ENCODE measurements around the gene BCLAF1. TPM values are rescaled to one million over a fixed set of nuclear protein-coding genes. Genes with fewer than 3 reads are reported as not detected.

Gene BCLAF1
- polyA plus RNA-seq, 1 donor from 2014 or later: 151 TPM

DNA sequence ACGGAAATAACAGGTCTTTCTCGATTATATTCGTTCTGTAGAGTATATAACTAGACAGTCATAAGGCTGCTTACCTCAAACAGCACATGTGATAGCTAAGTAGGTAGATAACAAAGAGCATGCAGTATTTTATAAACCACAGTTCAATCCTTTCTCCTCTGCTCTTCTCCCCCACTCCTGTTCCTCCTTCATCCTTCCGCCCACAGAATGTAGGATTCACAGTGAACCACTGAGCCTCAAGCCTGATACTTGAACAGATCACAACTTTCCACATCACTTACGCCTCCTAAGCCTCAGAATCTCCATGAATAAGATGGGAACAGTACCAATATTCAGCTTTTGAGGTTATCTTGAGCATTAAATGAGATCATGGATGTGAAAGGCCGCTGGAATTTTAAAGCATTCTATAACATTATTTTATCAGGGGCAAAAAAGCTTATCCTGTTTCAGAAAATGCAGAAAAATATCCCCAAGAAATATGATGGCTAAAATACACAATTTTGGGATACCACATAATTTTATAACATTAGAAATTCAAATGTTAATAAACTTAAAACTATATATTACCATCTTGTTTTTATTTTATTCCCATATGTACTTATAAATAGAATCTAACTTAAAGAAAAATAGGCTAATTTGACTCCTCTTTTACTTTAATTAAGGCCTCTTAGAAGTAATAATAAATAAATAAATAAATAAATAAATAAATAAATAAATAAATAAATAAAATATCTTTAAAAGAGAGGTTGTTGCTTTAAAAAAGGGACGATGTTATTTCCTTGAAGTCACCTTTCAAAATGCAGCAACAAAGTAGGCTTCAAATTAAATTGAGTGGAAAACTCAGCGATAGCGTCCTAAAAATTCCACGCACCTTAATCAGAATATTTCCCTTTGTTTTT lies 72.9 kb downstream of the BCLAF1 start:
- Histone ChIP-seq H4K20me1 (ENCODE audit: insufficient read depth) (no peaks in the 10 kb centered on the region), H3K9me3 (ENCODE audit: low read length) (no peaks in the 10 kb centered on the region), H2AFZ (ENCODE audit: low read depth, low read length) (no peak overlapping the region), H3K27me3 (ENCODE audit: insufficient read depth, low read depth, low read length) (no peaks in the 10 kb centered on the region), H3K9me2 (ENCODE audit: insufficient read depth, low read length) (no peaks in the 10 kb centered on the region), H3K4me3 (ENCODE audit: low read length) (no peak overlapping the region), H3K27ac (ENCODE audit: low read length) (no peak overlapping the region), H3K79me2 (replicated peaks; ENCODE audit: insufficient read depth, low read length) (no peaks in the 10 kb centered on the region), H3F3A (ENCODE audit: insufficient read depth, low read length, poor library complexity, severe bottlenecking) (no peaks in the 10 kb centered on the region), H3K4me2 (ENCODE audit: low read length) (no peak overlapping the region), H3K9ac (ENCODE audit: low read length) (no peak overlapping the region), H3K36me3 (ENCODE audit: insufficient read depth, low read length) (no peaks in the 10 kb centered on the region)
- TF ChIP-seq EZH2 (IDR thresholded peaks at IDR 0.05; ENCODE audit: borderline replicate concordance, insufficient read depth, low read length, poor library complexity, severe bottlenecking) (no peak), SMC3 (conservative IDR thresholded peaks at IDR 0.05; ENCODE audit: poor library complexity) (no peak), TAF1 (IDR thresholded peaks at IDR 0.05; ENCODE audit: low read depth) (no peak), RAD21 (conservative IDR thresholded peaks at IDR 0.05) (no peak), CTCF (IDR thresholded peaks at IDR 0.05; ENCODE audit: poor library complexity, severe bottlenecking) (no peak), EP300 (conservative IDR thresholded peaks at IDR 0.05; ENCODE audit: poor library complexity, severe bottlenecking) (no peak), POLR2AphosphoS5 (IDR thresholded peaks at IDR 0.05) (no peak), REST (IDR thresholded peaks at IDR 0.05; ENCODE audit: borderline replicate concordance) (no peak)

DNA sequence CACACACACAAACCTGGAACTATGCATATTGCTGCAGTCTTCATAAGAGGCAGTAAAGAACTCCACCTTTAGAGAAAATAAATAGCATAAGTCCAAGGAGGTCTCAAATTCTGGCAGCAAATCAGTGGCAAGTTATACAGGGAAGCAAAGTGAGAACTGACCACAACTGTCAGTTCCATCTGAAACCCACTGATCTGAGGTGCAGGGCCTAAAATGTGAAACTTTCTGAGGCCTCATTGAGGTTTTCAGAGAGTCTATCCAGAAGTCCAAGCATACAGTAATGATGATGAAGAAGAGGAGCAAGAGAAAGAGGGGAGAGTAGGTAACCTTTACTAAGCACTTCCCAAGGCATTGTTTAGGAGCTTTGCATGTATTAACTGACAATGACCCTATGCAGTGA lies 75.8 kb downstream of the BCLAF1 start:
- H3K36me3 ChIP-seq (ENCODE audit: insufficient read depth, low read length): no peaks in the 10 kb centered on the region
- H3K27me3 ChIP-seq (ENCODE audit: insufficient read depth, low read depth, low read length): no peaks in the 10 kb centered on the region
- H3K4me2 ChIP-seq (ENCODE audit: low read length): no peak overlapping the region
- H3K9me2 ChIP-seq (ENCODE audit: insufficient read depth, low read length): no peaks in the 10 kb centered on the region
- H3K4me3 ChIP-seq (ENCODE audit: low read length): no peak overlapping the region
- no peaks in the 10 kb centered on the region for H4K20me1 ChIP-seq (ENCODE audit: insufficient read depth)
- no peak overlapping the region for H3K27ac ChIP-seq (ENCODE audit: low read length)
- no peaks in the 10 kb centered on the region for H3F3A ChIP-seq (ENCODE audit: insufficient read depth, low read length, poor library complexity, severe bottlenecking)
- no peaks in the 10 kb centered on the region for H3K9me3 ChIP-seq (ENCODE audit: low read length)
- H3K79me2 ChIP-seq (replicated peaks; ENCODE audit: insufficient read depth, low read length): no peaks in the 10 kb centered on the region
- H3K9ac ChIP-seq (ENCODE audit: low read length): no peak overlapping the region
- no peak for TF ChIP-seq POLR2AphosphoS5 (IDR thresholded peaks at IDR 0.05)
- TF ChIP-seq MXI1 (conservative IDR thresholded peaks at IDR 0.05; ENCODE audit: poor library complexity, severe bottlenecking): no peak
- TF ChIP-seq CTCF (IDR thresholded peaks at IDR 0.05; ENCODE audit: poor library complexity, severe bottlenecking): no peak
- H2AFZ ChIP-seq (ENCODE audit: low read depth, low read length): no peak overlapping the region

Data from neural cell (in vitro differentiated cells).